GM23248 (cell line): ENCODE data around the gene EXOSC1.

Experiments
- EZH2 ChIP-seq: fragments of 200-600 bp; sonication (generic); IDR thresholded peaks from 2 replicates; pipeline ENCODE4 v1.6.1; 2018; ENCODE audit warnings: antibody characterized with exemption, mild to moderate bottlenecking; ENCODE audit not compliant: insufficient read depth, poor library complexity, severe bottlenecking
- EZH2phosphoT487 ChIP-seq: fragments of 200-600 bp; sonication (generic); IDR thresholded peaks from 2 replicates; pipeline ENCODE4 v1.6.1; 2018; ENCODE audit warnings: antibody characterized with exemption, moderate library complexity, mild to moderate bottlenecking, low read depth; ENCODE audit not compliant: insufficient read depth

GRCh38 chr10:97388152-97388551 lies 57.7 kb downstream of the EXOSC1 start:
- no peak for TF ChIP-seq EZH2
- no peak for TF ChIP-seq EZH2phosphoT487
